Activated CD8-positive, alpha-beta T cell treated with anti-CD3 and anti-CD28 coated beads for 36 hours (primary cell): Measurements from ENCODE around the gene CSRNP3. TPM values are rescaled to one million over a fixed set of nuclear protein-coding genes. Genes with fewer than 3 reads are reported as not detected.

Source experiments
- ATAC-seq: fragments of 200-7000 bp; cut with Tn5 transposase; one replicate; pipeline ENCODE4 v1.10.0; 2021; ENCODE audit warnings: mild to moderate bottlenecking, moderate library complexity
- CTCF ChIA-PET: fragments of 350-600 bp; sonication (Branson Sonifier 250); formaldehyde crosslinking; loops from one replicate; lab custom pipeline; 2021; ENCODE audit warnings: antibody characterized with exemption; lab: Charles Lee
- POLR2A ChIA-PET: fragments of 350-600 bp; sonication (Branson Sonifier 250); formaldehyde crosslinking; loops from one replicate; lab custom pipeline; 2021; ENCODE audit warnings: antibody characterized with exemption; lab: Charles Lee
- DNase-seq: peaks from one replicate; pipeline ENCODE4 v3.0.0-alpha.2; 2020
- H3K27ac Mint-ChIP-seq: one replicate; pipeline ENCODE4 v1.8.0; 2021; ENCODE audit warnings: mild to moderate bottlenecking, mixed read lengths
- H3K27me3 Mint-ChIP-seq: one replicate; pipeline ENCODE4 v1.8.0; 2021; ENCODE audit warnings: mixed read lengths
- H3K36me3 Mint-ChIP-seq: one replicate; pipeline ENCODE4 v1.8.0; 2021; ENCODE audit warnings: low read depth, mixed read lengths
- H3K4me1 Mint-ChIP-seq: one replicate; pipeline ENCODE4 v1.8.0; 2021; ENCODE audit warnings: low read depth, mixed read lengths
- H3K4me3 Mint-ChIP-seq: one replicate; pipeline ENCODE4 v1.8.0; 2021; ENCODE audit warnings: mild to moderate bottlenecking, moderate library complexity, mixed read lengths
- H3K9me3 Mint-ChIP-seq: one replicate; pipeline ENCODE4 v1.8.0; 2021; ENCODE audit warnings: mixed read lengths
- intact Hi-C: fragments of 100-400 bp; cut with micrococcal nuclease; formaldehyde crosslinking; loops from one replicate; pipeline ENCODE4 v1.10.0; 2022
- total RNA-seq, 2 experiments: library from RNA; stranded (reverse); gene quantifications; one replicate each; pipeline ENCODE4 v1.2.3, GENCODE V29; 2021
- TF ChIP-seq, protein P1 (sequence below): fragments of 200-600 bp; IDR thresholded peaks from one replicate; pipeline ENCODE4 v1.8.0; 2022; ENCODE audit warnings: antibody characterized with exemption, mild to moderate bottlenecking

CSRNP3 gene
- total RNA-seq, 2 experiments from 2014 or later, result not detected

DNA sequence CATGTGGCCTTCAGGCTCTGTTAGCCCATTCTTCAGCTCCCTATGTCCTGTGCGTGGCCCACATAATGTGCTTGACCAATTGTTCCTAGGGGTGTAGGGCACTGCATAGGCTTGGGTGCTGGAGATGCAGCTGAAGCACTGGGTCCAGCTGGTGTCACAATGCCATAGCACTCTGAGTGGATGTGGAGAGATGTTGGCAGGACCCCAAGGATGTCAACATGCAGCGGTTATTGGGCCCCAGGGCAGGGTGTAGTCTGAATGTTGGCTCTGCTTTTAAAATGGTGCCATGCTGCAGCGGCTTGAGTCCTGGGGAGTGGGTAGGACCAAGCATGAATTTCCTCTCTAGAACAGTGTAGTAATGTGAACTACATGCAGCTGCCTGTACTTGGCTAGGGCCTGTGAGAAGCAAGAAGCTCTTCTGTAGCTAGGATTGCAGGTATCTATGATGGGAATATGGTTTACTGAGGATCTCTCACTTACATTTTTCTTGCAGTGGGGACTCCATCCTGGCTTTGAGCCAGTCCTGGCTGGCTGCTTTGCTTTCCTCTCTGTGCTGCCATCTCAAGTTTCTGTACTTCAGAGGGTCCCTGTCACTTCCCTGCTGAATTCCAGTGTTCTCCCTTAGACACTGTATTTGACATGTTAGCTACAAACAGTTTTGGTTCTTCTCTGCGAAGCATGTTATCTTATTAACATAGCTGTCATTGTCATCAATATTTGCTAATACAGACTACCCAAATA lies 148.4 kb downstream of the CSRNP3 start:
- CTCF ChIA-PET, result no interaction called here
- Mint-ChIP-seq H3K4me3 (no peak overlapping the region), H3K27me3 (no peaks in the 10 kb centered on the region), H3K27ac (no peak overlapping the region), H3K4me1 (no peaks in the 10 kb centered on the region), H3K36me3 (no peaks in the 10 kb centered on the region), H3K9me3 (no peaks in the 10 kb centered on the region)
- DNase-seq (no peak), ATAC-seq (no peak)
- intact Hi-C loops, result no loop called here
- POLR2A ChIA-PET, result no interaction called here
- TF ChIP-seq, protein P1, sequence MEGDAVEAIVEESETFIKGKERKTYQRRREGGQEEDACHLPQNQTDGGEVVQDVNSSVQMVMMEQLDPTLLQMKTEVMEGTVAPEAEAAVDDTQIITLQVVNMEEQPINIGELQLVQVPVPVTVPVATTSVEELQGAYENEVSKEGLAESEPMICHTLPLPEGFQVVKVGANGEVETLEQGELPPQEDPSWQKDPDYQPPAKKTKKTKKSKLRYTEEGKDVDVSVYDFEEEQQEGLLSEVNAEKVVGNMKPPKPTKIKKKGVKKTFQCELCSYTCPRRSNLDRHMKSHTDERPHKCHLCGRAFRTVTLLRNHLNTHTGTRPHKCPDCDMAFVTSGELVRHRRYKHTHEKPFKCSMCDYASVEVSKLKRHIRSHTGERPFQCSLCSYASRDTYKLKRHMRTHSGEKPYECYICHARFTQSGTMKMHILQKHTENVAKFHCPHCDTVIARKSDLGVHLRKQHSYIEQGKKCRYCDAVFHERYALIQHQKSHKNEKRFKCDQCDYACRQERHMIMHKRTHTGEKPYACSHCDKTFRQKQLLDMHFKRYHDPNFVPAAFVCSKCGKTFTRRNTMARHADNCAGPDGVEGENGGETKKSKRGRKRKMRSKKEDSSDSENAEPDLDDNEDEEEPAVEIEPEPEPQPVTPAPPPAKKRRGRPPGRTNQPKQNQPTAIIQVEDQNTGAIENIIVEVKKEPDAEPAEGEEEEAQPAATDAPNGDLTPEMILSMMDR, result no peak

DNA sequence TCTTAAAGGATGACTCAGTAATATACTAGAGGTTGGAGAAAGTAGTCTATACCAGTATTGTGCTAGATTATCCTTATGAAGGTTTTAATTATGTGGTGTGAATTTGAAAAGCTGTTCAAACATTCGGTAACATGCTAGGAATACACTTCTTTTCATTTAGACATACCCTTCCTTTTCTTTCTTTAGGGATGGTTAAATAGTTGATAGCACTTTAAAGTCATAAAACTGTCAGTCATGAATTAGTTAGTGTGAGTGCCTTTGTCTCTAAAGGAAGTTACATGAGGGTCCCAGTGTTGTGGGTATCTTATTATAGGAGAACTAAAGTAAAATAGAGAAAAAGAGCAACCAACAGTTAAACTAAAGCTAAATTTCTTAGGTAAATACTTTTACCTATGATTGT lies 149.3 kb downstream of the CSRNP3 start:
- Mint-ChIP-seq H3K9me3 (no peaks in the 10 kb centered on the region), H3K4me3 (no peak overlapping the region), H3K36me3 (no peaks in the 10 kb centered on the region), H3K27ac (no peak overlapping the region), H3K27me3 (no peaks in the 10 kb centered on the region), H3K4me1 (no peaks in the 10 kb centered on the region)
- ATAC-seq, result no peak
- no peak for DNase-seq
- TF ChIP-seq, protein P1, result no peak
- ChIA-PET CTCF (no interaction called here), POLR2A (no interaction called here)
- intact Hi-C loops, result no loop called here

DNA sequence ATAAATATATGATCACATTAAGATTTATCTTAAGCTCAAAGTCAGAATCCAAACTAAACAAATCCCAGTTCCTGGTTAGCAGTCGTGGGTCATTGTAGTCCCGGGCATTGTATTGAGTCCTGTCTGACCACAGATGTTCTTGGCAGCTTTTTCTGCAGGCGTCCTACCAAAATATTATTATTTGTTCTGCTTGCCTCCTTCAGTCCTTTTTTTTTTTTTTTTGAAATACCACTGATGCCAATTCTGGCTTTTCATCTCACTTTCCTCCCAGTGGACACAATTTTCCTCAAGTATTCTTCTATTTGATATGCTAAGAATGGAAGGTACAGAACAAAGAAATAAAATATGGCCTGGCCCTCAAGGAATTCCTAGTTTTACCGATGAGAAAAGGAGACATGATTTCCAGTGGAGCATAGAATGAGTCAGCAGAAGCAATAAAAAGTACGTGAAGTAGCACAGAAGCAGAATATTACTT lies 151.6 kb downstream of the CSRNP3 start:
- ChIA-PET POLR2A (no interaction called here), CTCF (no interaction called here)
- TF ChIP-seq, protein P1, result no peak
- Mint-ChIP-seq H3K27ac (no peak overlapping the region), H3K27me3 (no peaks in the 10 kb centered on the region), H3K4me1 (no peaks in the 10 kb centered on the region), H3K36me3 (no peaks in the 10 kb centered on the region), H3K9me3 (no peaks in the 10 kb centered on the region), H3K4me3 (no peak overlapping the region)
- DNase-seq (no peak), ATAC-seq (no peak)
- intact Hi-C loops, result no loop called here

DNA sequence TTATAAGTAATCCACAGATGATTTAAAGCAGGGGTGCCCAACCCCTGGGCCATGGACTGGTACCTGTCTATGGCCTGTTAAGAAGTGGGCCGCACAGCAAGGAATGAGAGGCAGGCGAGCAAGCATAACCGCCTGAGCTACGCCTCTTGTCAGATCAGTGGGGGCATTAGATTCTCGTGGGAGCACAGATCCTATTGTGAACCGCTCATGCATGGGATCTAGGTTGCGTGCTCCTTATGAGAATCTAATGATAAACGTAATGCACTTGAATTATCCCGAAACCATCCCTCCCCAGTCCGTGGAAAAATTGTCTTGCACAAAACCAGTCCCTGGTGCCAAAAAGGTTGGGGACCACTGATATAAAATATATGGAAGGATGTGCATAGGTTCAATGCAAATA lies 153.7 kb downstream of the CSRNP3 start:
- TF ChIP-seq, protein P1, result no peak
- no peak for ATAC-seq
- intact Hi-C loops, result no loop called here
- Mint-ChIP-seq H3K36me3 (no peaks in the 10 kb centered on the region), H3K4me1 (no peaks in the 10 kb centered on the region), H3K9me3 (no peaks in the 10 kb centered on the region), H3K4me3 (no peak overlapping the region), H3K27me3 (peaks cover under 1% of the 10 kb centered on the region), H3K27ac (no peak overlapping the region)
- CTCF ChIA-PET, result no interaction called here
- no peak for DNase-seq
- POLR2A ChIA-PET, result no interaction called here

DNA sequence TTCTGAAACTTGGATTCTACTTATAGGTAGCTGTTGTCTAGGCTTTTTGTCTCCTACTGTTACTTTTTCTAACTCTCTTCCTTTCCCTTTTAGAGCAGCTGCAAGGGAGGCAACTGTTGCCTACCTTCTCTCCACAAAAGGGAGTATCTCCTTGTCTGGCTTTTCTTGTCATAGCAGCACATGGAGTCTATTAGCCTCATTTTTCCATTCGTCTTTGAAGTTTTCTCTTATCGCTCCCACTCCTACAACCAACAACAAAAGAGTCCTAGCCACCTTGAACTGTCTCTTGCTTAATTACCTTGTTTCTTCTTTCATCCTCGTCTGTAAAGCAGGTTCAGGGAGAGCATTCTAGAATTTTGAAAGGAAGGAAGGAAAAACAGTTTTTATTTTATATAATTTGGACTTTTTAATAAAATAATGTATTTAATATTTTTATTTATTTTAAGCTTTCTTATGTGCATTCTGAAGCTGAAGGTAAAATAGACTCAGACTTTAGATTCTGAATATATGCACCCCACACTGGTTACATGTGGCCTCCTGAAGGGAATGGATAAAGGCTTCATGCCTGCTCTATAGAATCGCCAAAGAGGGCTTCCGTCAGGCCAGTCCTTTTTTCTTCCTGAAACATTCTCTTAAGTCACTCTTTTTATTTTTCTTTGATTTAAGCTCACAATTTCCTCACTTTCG lies 154.4 kb downstream of the CSRNP3 start:
- H3K4me1 Mint-ChIP-seq, result no peaks in the 10 kb centered on the region
- ChIA-PET POLR2A (no interaction called here), CTCF (no interaction called here)
- no peak overlapping the region for H3K27ac Mint-ChIP-seq
- intact Hi-C loops, result no loop called here
- no peaks in the 10 kb centered on the region for H3K36me3 Mint-ChIP-seq
- TF ChIP-seq, protein P1, result no peak
- no peak overlapping the region for H3K4me3 Mint-ChIP-seq
- no peak for ATAC-seq
- H3K27me3 Mint-ChIP-seq, result peaks cover 1% of the 10 kb centered on the region
- no peaks in the 10 kb centered on the region for H3K9me3 Mint-ChIP-seq
- no peak for DNase-seq
